CD14-positive monocyte (primary cell): ENCODE data around the gene KIAA0040. TPM values are rescaled to one million over a fixed set of nuclear protein-coding genes. Genes with fewer than 3 reads are reported as not detected.

ENCODE experiments used
- DNase-seq, 3 donors: peaks; one replicate each; pipeline ENCODE4 v3.0.0-alpha.2; 2011 to 2022
- H2AFZ ChIP-seq: 2 replicates; pipeline ENCODE4 v1.6.0; 2012; ENCODE audit warnings: mild to moderate bottlenecking, low read depth, low read length, inconsistent platforms; ENCODE audit not compliant: insufficient read depth, poor library complexity, severe bottlenecking
- H3K27ac ChIP-seq, 2 donors: 1 replicate in 1 of 2; 2 replicates in 1 of 2; pipeline ENCODE4 v1.5.1; 2012 to 2013; ENCODE audit warnings: low read length in 2 of 2, control low read depth in 1 of 2, inconsistent platforms in 1 of 2, low read depth in 1 of 2, mild to moderate bottlenecking in 1 of 2
- H3K27me3 ChIP-seq, 2 donors: one replicate each; pipeline versions ENCODE4 v1.6.0 to v1.6.1; 2011 to 2013; ENCODE audit warnings: low read length in 2 of 2; ENCODE audit not compliant: control insufficient read depth in 2 of 2, insufficient read depth in 2 of 2
- H3K36me3 ChIP-seq, 2 donors: replicated peaks in 1 of 2; 1 replicate in 1 of 2; 2 replicates in 1 of 2; pipeline versions ENCODE4 v1.5.1 to v1.6.1; 2012 to 2013; ENCODE audit warnings: low read length in 2 of 2, control low read depth in 1 of 2, inconsistent platforms in 1 of 2, mild to moderate bottlenecking in 1 of 2; ENCODE audit not compliant: insufficient read depth in 2 of 2, control insufficient read depth in 1 of 2
- H3K4me1 ChIP-seq, 2 donors: 1 replicate in 1 of 2; 2 replicates in 1 of 2; pipeline versions ENCODE4 v1.5.1 to v1.6.1; 2012 to 2013; ENCODE audit warnings: low read length in 2 of 2, control low read depth in 1 of 2, inconsistent platforms in 1 of 2, mild to moderate bottlenecking in 1 of 2, moderate library complexity in 1 of 2; ENCODE audit not compliant: insufficient read depth in 2 of 2, control insufficient read depth in 1 of 2
- H3K4me2 ChIP-seq: replicated peaks from 2 replicates; pipeline ENCODE3; 2012; ENCODE audit warnings: low read length, moderate library complexity, mild to moderate bottlenecking; ENCODE audit not compliant: poor library complexity, severe bottlenecking; ENCODE audit errors: extremely low read depth
- H3K4me3 ChIP-seq, 3 experiments: fragments of 200-600 bp in 1 of 3; sonication (generic) in 1 of 3; replicated peaks in 1 of 3; 1 replicate in 2 of 3; 2 replicates in 1 of 3; pipeline ENCODE4 v1.5.1; 2011 to 2013; ENCODE audit warnings: low read length in 3 of 3, mild to moderate bottlenecking in 3 of 3, control low read depth in 2 of 3, low read depth in 2 of 3, inconsistent platforms in 1 of 3, moderate library complexity in 1 of 3
- H3K79me2 ChIP-seq: 2 replicates; pipeline ENCODE4 v1.6.0; 2012; ENCODE audit warnings: mild to moderate bottlenecking, control low read depth, inconsistent platforms, low read length, moderate library complexity; ENCODE audit not compliant: insufficient read depth
- H3K9ac ChIP-seq: 2 replicates; pipeline ENCODE4 v1.6.0; 2017; ENCODE audit warnings: low read length, mild to moderate bottlenecking; ENCODE audit not compliant: insufficient read depth, poor library complexity, severe bottlenecking
- H3K9me3 ChIP-seq, 2 donors: replicated peaks in 1 of 2; 1 replicate in 1 of 2; 2 replicates in 1 of 2; pipeline versions ENCODE4 v1.5.1 to v1.6.1; 2012 to 2013; ENCODE audit warnings: low read length in 2 of 2, control low read depth in 1 of 2; ENCODE audit not compliant: control insufficient read depth in 1 of 2, insufficient read depth in 1 of 2
- H4K20me1 ChIP-seq: 2 replicates; pipeline ENCODE4 v1.6.0; 2012; ENCODE audit warnings: mild to moderate bottlenecking, low read length, control low read depth, moderate library complexity; ENCODE audit not compliant: insufficient read depth
- H3K27ac Mint-ChIP-seq, 7 donors: one replicate each; pipeline ENCODE4 v1.8.0; 2020; ENCODE audit warnings: mild to moderate bottlenecking in 7 of 7, mixed read lengths in 7 of 7, moderate library complexity in 6 of 7, inconsistent platforms in 2 of 7
- H3K27me3 Mint-ChIP-seq, 3 donors: one replicate each; pipeline ENCODE4 v1.8.0; 2021 to 2022; ENCODE audit warnings: low read depth in 3 of 3, mild to moderate bottlenecking in 3 of 3, mixed read lengths in 3 of 3, moderate library complexity in 3 of 3, inconsistent platforms in 1 of 3
- H3K36me3 Mint-ChIP-seq, 2 donors: one replicate each; pipeline ENCODE4 v1.8.0; 2020; ENCODE audit warnings: mixed read lengths in 2 of 2, inconsistent platforms in 1 of 2, mild to moderate bottlenecking in 1 of 2
- H3K4me1 Mint-ChIP-seq: one replicate; pipeline ENCODE4 v1.8.0; 2020; ENCODE audit warnings: mild to moderate bottlenecking, mixed read lengths
- H3K4me3 Mint-ChIP-seq, 2 donors: one replicate each; pipeline ENCODE4 v1.8.0; 2020; ENCODE audit warnings: mild to moderate bottlenecking in 2 of 2, mixed read lengths in 2 of 2, moderate library complexity in 1 of 2
- H3K9me3 Mint-ChIP-seq, 7 donors: one replicate each; pipeline ENCODE4 v1.8.0; 2020 to 2022; ENCODE audit warnings: mixed read lengths in 7 of 7, mild to moderate bottlenecking in 6 of 7, moderate library complexity in 6 of 7, inconsistent platforms in 2 of 7
- WGBS: methylation state at CpG from one replicate; pipeline ENCODE4 v1.1.5; 2013; ENCODE audit warnings: missing lambda C conversion rate; ENCODE audit not compliant: insufficient coverage; 5-methylcytosine and 5-hydroxymethylcytosine counted together
- intact Hi-C, 2 donors: fragments of 100-400 bp; cut with micrococcal nuclease; formaldehyde crosslinking; loops; one replicate each; pipeline versions ENCODE4 v1.15.0 to v1.15.1; 2023
- polyA plus RNA-seq, 3 donors: library from polyadenylated mRNA; depleted of rRNA in 1 of 3; unstranded in 2 of 3; stranded (reverse) in 1 of 3; fragments of 300-500 nt in 2 of 3; fragments of >200 nt in 1 of 3; fragmentation: Illumina TruSeq in 2 of 3; gene quantifications; 1 replicate in 2 of 3; 2 replicates in 1 of 3; pipeline ENCODE4 v1.2.3, GENCODE V29; 2012 to 2021
- TF ChIP-seq, protein P1 (sequence below): fragments of 200-600 bp; IDR thresholded peaks from one replicate; pipeline ENCODE4 v1.8.0; 2022; ENCODE audit warnings: antibody characterized with exemption, mild to moderate bottlenecking

The KIAA0040 gene
- polyA plus RNA-seq, 3 donors, result 24.0 to 35.4 (median 25.9) TPM

- H3K4me1 Mint-ChIP-seq, result peaks cover 5% of the 10 kb centered on the region
These were observed 33.2 kb upstream of the KIAA0040 start for GRCh38 chr1:175225805-175226129.

DNA sequence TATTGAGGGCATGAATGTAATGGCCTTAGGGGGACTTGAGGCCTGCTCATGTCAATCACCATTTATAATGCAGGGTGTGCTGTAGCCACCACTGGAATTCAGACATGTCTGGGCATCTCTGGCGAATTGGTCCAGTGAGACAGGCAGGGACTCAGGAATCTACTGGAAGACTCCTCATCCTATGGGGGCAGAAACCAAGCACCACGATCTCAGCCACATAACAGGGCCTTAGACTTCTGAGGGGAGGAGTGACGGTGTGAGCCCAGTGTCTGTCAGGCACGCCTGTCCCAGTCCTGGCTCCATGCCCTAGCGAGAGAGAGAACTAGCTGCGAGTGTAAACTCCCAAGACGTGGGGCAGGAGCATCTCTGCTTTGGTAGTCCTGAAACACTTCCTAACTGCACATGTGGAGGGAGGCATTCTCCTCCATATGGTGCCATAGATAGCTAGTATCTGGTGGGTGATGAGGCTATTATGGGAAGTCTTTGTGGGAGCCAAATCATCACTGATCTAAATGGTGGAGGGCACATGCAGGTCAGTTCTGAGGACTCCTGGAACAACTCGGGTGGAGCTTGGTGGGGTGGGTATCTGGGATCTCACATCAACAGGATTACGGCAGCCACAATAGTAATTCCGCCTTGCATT is 29.8 kb upstream of the KIAA0040 start:
- H3K27ac ChIP-seq, result no peak overlapping the region
- H3K27me3 ChIP-seq, result no peaks in the 10 kb centered on the region
- no peaks in the 10 kb centered on the region for H3K9me3 ChIP-seq
- 96% methylated on average over 4 of the region's 10 CpGs for WGBS
- no peak for DNase-seq
- no peaks in the 10 kb centered on the region for H4K20me1 ChIP-seq
- Mint-ChIP-seq H3K4me1 (peaks cover 14% of the 10 kb centered on the region), H3K9me3 (peaks cover 0 to 2% (median 0%) of the 10 kb centered on the region in 7 donors), H3K27ac (peak overlapping the region in 1 of 7 donors; percentile 70), H3K27me3 (peaks cover 1 to 6% (median 2%) of the 10 kb centered on the region in 3 donors), H3K36me3 (no peaks in the 10 kb centered on the region), H3K4me3 (no peak overlapping the region)
- H3K36me3 ChIP-seq, result no peaks in the 10 kb centered on the region
- TF ChIP-seq, protein P1, sequence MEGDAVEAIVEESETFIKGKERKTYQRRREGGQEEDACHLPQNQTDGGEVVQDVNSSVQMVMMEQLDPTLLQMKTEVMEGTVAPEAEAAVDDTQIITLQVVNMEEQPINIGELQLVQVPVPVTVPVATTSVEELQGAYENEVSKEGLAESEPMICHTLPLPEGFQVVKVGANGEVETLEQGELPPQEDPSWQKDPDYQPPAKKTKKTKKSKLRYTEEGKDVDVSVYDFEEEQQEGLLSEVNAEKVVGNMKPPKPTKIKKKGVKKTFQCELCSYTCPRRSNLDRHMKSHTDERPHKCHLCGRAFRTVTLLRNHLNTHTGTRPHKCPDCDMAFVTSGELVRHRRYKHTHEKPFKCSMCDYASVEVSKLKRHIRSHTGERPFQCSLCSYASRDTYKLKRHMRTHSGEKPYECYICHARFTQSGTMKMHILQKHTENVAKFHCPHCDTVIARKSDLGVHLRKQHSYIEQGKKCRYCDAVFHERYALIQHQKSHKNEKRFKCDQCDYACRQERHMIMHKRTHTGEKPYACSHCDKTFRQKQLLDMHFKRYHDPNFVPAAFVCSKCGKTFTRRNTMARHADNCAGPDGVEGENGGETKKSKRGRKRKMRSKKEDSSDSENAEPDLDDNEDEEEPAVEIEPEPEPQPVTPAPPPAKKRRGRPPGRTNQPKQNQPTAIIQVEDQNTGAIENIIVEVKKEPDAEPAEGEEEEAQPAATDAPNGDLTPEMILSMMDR, result no peak
- intact Hi-C loops, result no loop called here
- no peak overlapping the region for H2AFZ ChIP-seq
- H3K9ac ChIP-seq, result no peak overlapping the region
- H3K4me2 ChIP-seq, result no peak overlapping the region
- no peak overlapping the region for H3K4me3 ChIP-seq
- H3K79me2 ChIP-seq, result no peaks in the 10 kb centered on the region
- H3K4me1 ChIP-seq, result peaks cover 0 to 3% of the 10 kb centered on the region in 2 donors

More at GRCh38 chr1:175225805-175226129, 33.2 kb upstream of the KIAA0040 start:
- TF ChIP-seq, protein P1, result no peak
- H3K4me2 ChIP-seq, result no peak overlapping the region
- H3K36me3 ChIP-seq, result no peaks in the 10 kb centered on the region
- no peak overlapping the region for H3K9ac ChIP-seq
- no peak overlapping the region for H3K27ac ChIP-seq
- H3K36me3 Mint-ChIP-seq, result no peaks in the 10 kb centered on the region
- no peak overlapping the region for H3K4me3 ChIP-seq
- H3K27ac Mint-ChIP-seq, result peak overlapping the region in 1 of 7 donors; percentile 4
- no peaks in the 10 kb centered on the region for H3K27me3 ChIP-seq
- peaks cover 0 to 2% (median 0%) of the 10 kb centered on the region in 7 donors for H3K9me3 Mint-ChIP-seq
- intact Hi-C loops, result no loop called here
- H3K4me3 Mint-ChIP-seq, result no peak overlapping the region
- WGBS, result no CpG with 5 or more reads among the region's 1 CpG
- peaks cover 0 to 4% (median 2%) of the 10 kb centered on the region in 3 donors for H3K27me3 Mint-ChIP-seq
- no peak for DNase-seq
- H3K4me1 ChIP-seq, result no peaks in the 10 kb centered on the region
- no peaks in the 10 kb centered on the region for H3K9me3 ChIP-seq
- no peaks in the 10 kb centered on the region for H4K20me1 ChIP-seq
- H3K79me2 ChIP-seq, result no peaks in the 10 kb centered on the region
- no peak overlapping the region for H2AFZ ChIP-seq
